ENCODE results near the gene RABIF.

DNA sequence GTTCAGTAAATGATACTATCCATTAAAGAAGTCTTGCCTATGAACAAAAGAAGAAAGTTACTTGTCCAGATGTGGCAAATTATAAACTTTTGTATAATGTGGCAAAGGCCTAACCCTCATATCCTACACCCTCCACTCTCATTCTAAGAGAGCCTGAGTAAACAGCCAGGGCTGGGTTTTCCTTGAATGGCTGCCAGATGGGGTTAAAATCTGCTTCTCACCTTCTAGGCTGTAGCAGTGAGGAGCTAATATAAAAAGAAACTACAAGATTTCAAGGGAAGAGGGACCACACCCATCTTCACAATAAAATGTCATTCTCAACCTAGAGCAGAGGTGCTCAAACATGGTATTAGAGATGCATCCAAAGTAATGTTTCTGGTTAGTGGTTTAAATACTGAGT is 8.9 kb downstream of the RABIF start:
- TF ChIP-seq HDGF (IDR thresholded peaks at IDR 0.05; ENCODE audit: borderline replicate concordance) (no peak), TARDBP (IDR thresholded peaks at IDR 0.05) (no peak), CTBP1 (IDR thresholded peaks at IDR 0.05; ENCODE audit: borderline replicate concordance) (no peak), FOXM1 (IDR thresholded peaks at IDR 0.05; ENCODE audit: borderline replicate concordance) (no peak), BHLHE40 (IDR thresholded peaks at IDR 0.05; ENCODE audit: borderline replicate concordance) (no peak), SP1 (IDR thresholded peaks at IDR 0.05) (no peak)
- TF ChIP-seq, protein P1, sequence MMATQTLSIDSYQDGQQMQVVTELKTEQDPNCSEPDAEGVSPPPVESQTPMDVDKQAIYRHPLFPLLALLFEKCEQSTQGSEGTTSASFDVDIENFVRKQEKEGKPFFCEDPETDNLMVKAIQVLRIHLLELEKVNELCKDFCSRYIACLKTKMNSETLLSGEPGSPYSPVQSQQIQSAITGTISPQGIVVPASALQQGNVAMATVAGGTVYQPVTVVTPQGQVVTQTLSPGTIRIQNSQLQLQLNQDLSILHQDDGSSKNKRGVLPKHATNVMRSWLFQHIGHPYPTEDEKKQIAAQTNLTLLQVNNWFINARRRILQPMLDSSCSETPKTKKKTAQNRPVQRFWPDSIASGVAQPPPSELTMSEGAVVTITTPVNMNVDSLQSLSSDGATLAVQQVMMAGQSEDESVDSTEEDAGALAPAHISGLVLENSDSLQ (IDR thresholded peaks at IDR 0.05), result no peak
